CD4-positive, alpha-beta T cell (primary cell): Measurements from ENCODE around the gene MLLT3. TPM values are rescaled to one million over a fixed set of nuclear protein-coding genes. Genes with fewer than 3 reads are reported as not detected.

Source experiments
- ATAC-seq: fragments of 200-7000 bp; cut with Tn5 transposase; one replicate; pipeline ENCODE4 v1.10.0; 2022; ENCODE audit warnings: mild to moderate bottlenecking; ENCODE audit not compliant: poor library complexity
- CTCF ChIA-PET: fragments of 350-600 bp; sonication (Branson Sonifier 250); formaldehyde crosslinking; loops from one replicate; lab custom pipeline; 2021; ENCODE audit warnings: antibody characterized with exemption, inconsistent platforms; lab: Charles Lee
- POLR2A ChIA-PET: fragments of 350-600 bp; sonication (Branson Sonifier 250); formaldehyde crosslinking; loops from one replicate; lab custom pipeline; 2021; ENCODE audit warnings: antibody characterized with exemption, inconsistent platforms; lab: Charles Lee
- DNase-seq, 14 experiments: peaks; one replicate each; pipeline ENCODE4 v3.0.0-alpha.2; 2013 to 2020; ENCODE audit warnings: mixed read lengths in 2 of 14
- H3K27ac ChIP-seq, 2 donors: one replicate each; pipeline versions ENCODE4 v1.5.1 to v1.7.0; 2013; ENCODE audit warnings: low read length in 2 of 2, low read depth in 1 of 2, mild to moderate bottlenecking in 1 of 2
- H3K27me3 ChIP-seq, 2 experiments: 1 replicate in 1 of 2; 2 replicates in 1 of 2; pipeline versions ENCODE4 v1.6.1 to v1.7.0; 2013; ENCODE audit warnings: low read length in 2 of 2, control low read depth in 1 of 2, mild to moderate bottlenecking in 1 of 2, moderate library complexity in 1 of 2; ENCODE audit not compliant: insufficient read depth in 2 of 2, control insufficient read depth in 1 of 2
- H3K36me3 ChIP-seq: one replicate; pipeline ENCODE4 v1.6.1; 2013; ENCODE audit warnings: low read length, control low read depth; ENCODE audit not compliant: insufficient read depth
- H3K4me1 ChIP-seq: one replicate; pipeline ENCODE4 v1.6.1; 2013; ENCODE audit warnings: low read length, control low read depth; ENCODE audit not compliant: insufficient read depth
- H3K4me3 ChIP-seq: one replicate; pipeline ENCODE4 v1.5.1; 2013; ENCODE audit warnings: mild to moderate bottlenecking, low read length, moderate library complexity
- H3K9me3 ChIP-seq, 2 experiments: 1 replicate in 1 of 2; 2 replicates in 1 of 2; pipeline versions ENCODE4 v1.6.1 to v1.7.0; 2013; ENCODE audit warnings: low read length in 2 of 2, mild to moderate bottlenecking in 2 of 2, control low read depth in 1 of 2, moderate library complexity in 1 of 2; ENCODE audit not compliant: control insufficient read depth in 1 of 2, insufficient read depth in 1 of 2
- H3K27ac Mint-ChIP-seq: one replicate; pipeline ENCODE4 v1.8.0; 2020; ENCODE audit warnings: mixed read lengths
- H3K27me3 Mint-ChIP-seq: one replicate; pipeline ENCODE4 v1.8.0; 2021; ENCODE audit warnings: mixed read lengths
- H3K36me3 Mint-ChIP-seq: one replicate; pipeline ENCODE4 v1.8.0; 2021; ENCODE audit warnings: low read depth, mixed read lengths
- H3K4me1 Mint-ChIP-seq: one replicate; pipeline ENCODE4 v1.8.0; 2021; ENCODE audit warnings: low read depth, mixed read lengths
- H3K4me3 Mint-ChIP-seq: one replicate; pipeline ENCODE4 v1.8.0; 2020; ENCODE audit warnings: mild to moderate bottlenecking, mixed read lengths
- H3K9me3 Mint-ChIP-seq: one replicate; pipeline ENCODE4 v1.8.0; 2020; ENCODE audit warnings: mixed read lengths
- CTCF ChIP-seq: fragments of 200-600 bp; IDR thresholded peaks from one replicate; pipeline ENCODE4 v1.8.0; 2022; ENCODE audit warnings: antibody characterized with exemption, mild to moderate bottlenecking
- intact Hi-C, 2 experiments: fragments of 100-400 bp; cut with DNase I in 1 of 2; cut with micrococcal nuclease in 1 of 2; formaldehyde crosslinking; loops; one replicate each; pipeline versions ENCODE4 v1.15.1 to v1.9.0; 2023 to 2025; cut with DNase I, micrococcal nuclease
- total RNA-seq, 174 experiments: library from RNA in 2 of 174; stranded (reverse) in 2 of 174; gene quantifications; one replicate each; pipeline ENCODE4 v1.2.3 and lab custom pipeline; 2021 to 2026

Gene MLLT3
- total RNA-seq, 2 experiments from 2014 or later, result 59.2 to 60.6 TPM

DNA sequence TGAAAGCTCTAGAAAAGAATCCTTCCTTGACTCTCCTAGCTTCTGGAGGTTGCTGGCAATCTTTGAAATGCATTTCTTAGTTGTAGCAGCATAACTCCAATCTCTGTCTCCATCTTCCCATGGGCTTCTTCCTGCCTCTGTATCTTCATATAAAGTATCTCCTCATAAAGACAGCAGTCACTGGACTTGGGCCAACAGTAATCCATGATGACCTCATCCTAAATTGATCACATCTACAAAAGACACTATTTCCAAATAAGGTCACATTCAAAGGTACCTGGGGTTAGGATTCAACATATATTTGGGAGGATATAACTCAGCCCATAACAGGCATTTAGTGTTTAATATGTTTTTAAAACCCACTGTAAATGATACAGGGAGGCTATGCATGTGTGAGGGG lies 123.3 kb downstream of the MLLT3 start:
- Histone ChIP-seq H3K9me3 (no peaks in the 10 kb centered on the region), H3K36me3 (no peaks in the 10 kb centered on the region), H3K4me3 (no peak overlapping the region), H3K27me3 (no peaks in the 10 kb centered on the region), H3K4me1 (peaks cover 7% of the 10 kb centered on the region), H3K27ac (no peak overlapping the region)
- H3K27ac Mint-ChIP-seq, result no peak overlapping the region
- DNase-seq, result no peak
- no peak overlapping the region for H3K4me3 Mint-ChIP-seq
- H3K36me3 Mint-ChIP-seq, result no peaks in the 10 kb centered on the region
- ATAC-seq, result no peak
- CTCF ChIA-PET, result no interaction called here
- intact Hi-C loops, result no loop called here
- no peak for TF ChIP-seq CTCF
- peaks cover 79% of the 10 kb centered on the region for H3K4me1 Mint-ChIP-seq
- H3K27me3 Mint-ChIP-seq, result no peaks in the 10 kb centered on the region
- H3K9me3 Mint-ChIP-seq, result no peaks in the 10 kb centered on the region
- POLR2A ChIA-PET, result no interaction called here

- Histone ChIP-seq H3K36me3 (no peaks in the 10 kb centered on the region), H3K9me3 (no peaks in the 10 kb centered on the region), H3K27ac (no peak overlapping the region), H3K27me3 (no peaks in the 10 kb centered on the region), H3K4me3 (no peak overlapping the region), H3K4me1 (peaks cover 7% of the 10 kb centered on the region)
- H3K4me3 Mint-ChIP-seq, result no peak overlapping the region
- POLR2A ChIA-PET, result no interaction called here
- no peak for ATAC-seq
- H3K9me3 Mint-ChIP-seq, result no peaks in the 10 kb centered on the region
- peak in 1 of 14 experiments; percentile 19 for DNase-seq
- TF ChIP-seq CTCF, result no peak
- CTCF ChIA-PET, result no interaction called here
- H3K27ac Mint-ChIP-seq, result no peak overlapping the region
- no peaks in the 10 kb centered on the region for H3K27me3 Mint-ChIP-seq
- intact Hi-C loops, result no loop called here
- H3K4me1 Mint-ChIP-seq, result peaks cover 81% of the 10 kb centered on the region
- no peaks in the 10 kb centered on the region for H3K36me3 Mint-ChIP-seq
Observed at GRCh38 chr9:20496328-20496727, 126.0 kb downstream of the MLLT3 start.

- POLR2A ChIA-PET, result no interaction called here
- H3K36me3 ChIP-seq, result no peaks in the 10 kb centered on the region
- peaks cover 79% of the 10 kb centered on the region for H3K4me1 Mint-ChIP-seq
- no peaks in the 10 kb centered on the region for H3K9me3 ChIP-seq
- H3K4me3 ChIP-seq, result no peak overlapping the region
- TF ChIP-seq CTCF, result no peak
- H3K9me3 Mint-ChIP-seq, result no peaks in the 10 kb centered on the region
- DNase-seq, result no peak
- no peak overlapping the region for H3K4me3 Mint-ChIP-seq
- intact Hi-C loops, result no loop called here
- ATAC-seq, result no peak
- CTCF ChIA-PET, result no interaction called here
- H3K36me3 Mint-ChIP-seq, result no peaks in the 10 kb centered on the region
- peaks cover 6% of the 10 kb centered on the region for H3K4me1 ChIP-seq
- no peak overlapping the region for H3K27ac ChIP-seq
- no peaks in the 10 kb centered on the region for H3K27me3 Mint-ChIP-seq
- H3K27me3 ChIP-seq, result no peaks in the 10 kb centered on the region
- no peak overlapping the region for H3K27ac Mint-ChIP-seq
Observed at GRCh38 chr9:20495098-20495497, 127.2 kb downstream of the MLLT3 start.
